Sigmoid colon (tissue), 4 donors: ENCODE results near the gene PRRT1B.

ENCODE experiments used
- EP300 ChIP-seq, 4 donors: sonication (generic); formaldehyde crosslinking; IDR thresholded peaks; one replicate each; pipeline ENCODE4 v1.6.1; 2017; ENCODE audit warnings: antibody characterized with exemption in 4 of 4
- POLR2AphosphoS5 ChIP-seq, 4 donors: sonication (generic); formaldehyde crosslinking; IDR thresholded peaks; one replicate each; pipeline ENCODE4 v1.6.1; 2017; ENCODE audit warnings: antibody characterized with exemption in 4 of 4
- TF ChIP-seq, protein P1 (sequence below), 4 experiments: fragments of 450-650 bp in 3 of 4; fragments of 200-600 bp in 1 of 4; IDR thresholded peaks; one replicate each; pipeline ENCODE4 v1.5.1; 2016 to 2019; ENCODE audit warnings: antibody characterized with exemption in 4 of 4, mild to moderate bottlenecking in 3 of 4, moderate library complexity in 2 of 4

DNA sequence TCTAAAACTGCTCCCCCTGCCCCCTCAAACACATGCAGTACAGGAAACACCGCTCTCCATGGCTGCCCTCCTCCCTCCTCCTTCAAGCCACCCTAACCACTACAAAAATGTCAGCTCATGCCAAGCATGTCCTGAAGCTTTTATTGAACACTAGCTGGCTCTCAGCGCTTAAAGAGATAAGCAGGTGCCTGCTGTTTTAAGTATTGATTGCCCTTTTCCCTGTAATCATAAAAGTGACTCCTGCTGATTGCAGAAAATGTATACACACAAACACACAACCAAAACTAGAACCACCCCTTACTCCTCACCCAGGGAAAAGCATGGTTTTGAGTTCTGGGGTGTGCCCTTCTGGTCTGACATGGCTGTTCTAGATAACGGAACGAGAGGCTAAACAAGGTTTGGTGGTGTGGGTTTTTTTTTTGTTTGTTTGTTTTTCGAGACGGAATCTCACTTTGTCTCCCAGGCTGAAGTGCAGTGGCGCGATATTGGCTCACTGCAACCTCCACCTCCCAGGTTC is 10.5 kb upstream of the PRRT1B start:
- TF ChIP-seq POLR2AphosphoS5 (IDR thresholded peaks at IDR 0.05), result no peak
- TF ChIP-seq, protein P1, sequence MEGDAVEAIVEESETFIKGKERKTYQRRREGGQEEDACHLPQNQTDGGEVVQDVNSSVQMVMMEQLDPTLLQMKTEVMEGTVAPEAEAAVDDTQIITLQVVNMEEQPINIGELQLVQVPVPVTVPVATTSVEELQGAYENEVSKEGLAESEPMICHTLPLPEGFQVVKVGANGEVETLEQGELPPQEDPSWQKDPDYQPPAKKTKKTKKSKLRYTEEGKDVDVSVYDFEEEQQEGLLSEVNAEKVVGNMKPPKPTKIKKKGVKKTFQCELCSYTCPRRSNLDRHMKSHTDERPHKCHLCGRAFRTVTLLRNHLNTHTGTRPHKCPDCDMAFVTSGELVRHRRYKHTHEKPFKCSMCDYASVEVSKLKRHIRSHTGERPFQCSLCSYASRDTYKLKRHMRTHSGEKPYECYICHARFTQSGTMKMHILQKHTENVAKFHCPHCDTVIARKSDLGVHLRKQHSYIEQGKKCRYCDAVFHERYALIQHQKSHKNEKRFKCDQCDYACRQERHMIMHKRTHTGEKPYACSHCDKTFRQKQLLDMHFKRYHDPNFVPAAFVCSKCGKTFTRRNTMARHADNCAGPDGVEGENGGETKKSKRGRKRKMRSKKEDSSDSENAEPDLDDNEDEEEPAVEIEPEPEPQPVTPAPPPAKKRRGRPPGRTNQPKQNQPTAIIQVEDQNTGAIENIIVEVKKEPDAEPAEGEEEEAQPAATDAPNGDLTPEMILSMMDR (IDR thresholded peaks at IDR 0.05), result no peak
- TF ChIP-seq EP300 (IDR thresholded peaks at IDR 0.05), result no peak
